GM18867 (cell line): Measurements from ENCODE around the gene GAA.

Experiments
- ATAC-seq: cut with Tn5 transposase; IDR thresholded peaks from one replicate; pipeline ENCODE4 v1.9.1; 2021; ENCODE audit warnings: mild to moderate bottlenecking, moderate library complexity; ENCODE audit not compliant: unreplicated experiment

Gene GAA

DNA sequence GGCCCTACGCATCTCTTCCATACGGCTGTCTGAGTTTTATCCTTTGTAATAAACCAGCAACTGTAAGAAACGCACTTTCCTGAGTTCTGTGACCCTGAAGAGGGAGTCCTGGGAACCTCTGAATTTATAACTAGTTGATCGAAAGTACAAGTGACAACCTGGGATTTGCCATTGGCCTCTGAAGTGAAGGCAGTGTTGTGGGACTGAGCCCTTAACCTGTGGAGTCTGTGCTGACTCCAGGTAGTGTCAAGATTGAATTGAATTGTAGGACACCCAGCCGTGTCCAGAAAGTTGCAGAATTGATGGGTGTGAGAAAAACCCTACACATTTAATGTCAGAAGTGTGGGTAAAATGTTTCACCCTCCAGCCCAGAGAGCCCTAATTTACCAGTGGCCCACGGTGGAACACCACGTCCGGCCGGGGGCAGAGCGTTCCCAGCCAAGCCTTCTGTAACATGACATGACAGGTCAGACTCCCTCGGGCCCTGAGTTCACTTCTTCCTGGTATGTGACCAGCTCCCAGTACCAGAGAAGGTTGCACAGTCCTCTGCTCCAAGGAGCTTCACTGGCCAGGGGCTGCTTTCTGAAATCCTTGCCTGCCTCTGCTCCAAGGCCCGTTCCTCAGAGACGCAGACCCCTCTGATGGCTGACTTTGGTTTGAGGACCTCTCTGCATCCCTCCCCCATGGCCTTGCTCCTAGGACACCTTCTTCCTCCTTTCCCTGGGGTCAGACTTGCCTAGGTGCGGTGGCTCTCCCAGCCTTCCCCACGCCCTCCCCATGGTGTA is 1.5 kb downstream of the GAA start:
- ATAC-seq: no peak

DNA sequence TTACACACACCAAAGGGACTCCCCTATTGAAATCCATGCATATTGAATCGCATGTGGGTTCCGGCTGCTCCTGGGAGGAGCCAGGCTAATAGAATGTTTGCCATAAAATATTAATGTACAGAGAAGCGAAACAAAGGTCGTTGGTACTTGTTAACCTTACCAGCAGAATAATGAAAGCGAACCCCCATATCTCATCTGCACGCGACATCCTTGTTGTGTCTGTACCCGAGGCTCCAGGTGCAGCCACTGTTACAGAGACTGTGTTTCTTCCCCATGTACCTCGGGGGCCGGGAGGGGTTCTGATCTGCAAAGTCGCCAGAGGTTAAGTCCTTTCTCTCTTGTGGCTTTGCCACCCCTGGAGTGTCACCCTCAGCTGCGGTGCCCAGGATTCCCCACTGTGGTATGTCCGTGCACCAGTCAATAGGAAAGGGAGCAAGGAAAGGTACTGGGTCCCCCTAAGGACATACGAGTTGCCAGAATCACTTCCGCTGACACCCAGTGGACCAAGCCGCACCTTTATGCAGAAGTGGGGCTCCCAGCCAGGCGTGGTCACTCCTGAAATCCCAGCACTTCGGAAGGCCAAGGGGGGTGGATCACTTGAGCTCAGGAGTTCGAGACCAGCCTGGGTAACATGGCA is 2.2 kb downstream of the GAA start:
- no peak for ATAC-seq

DNA sequence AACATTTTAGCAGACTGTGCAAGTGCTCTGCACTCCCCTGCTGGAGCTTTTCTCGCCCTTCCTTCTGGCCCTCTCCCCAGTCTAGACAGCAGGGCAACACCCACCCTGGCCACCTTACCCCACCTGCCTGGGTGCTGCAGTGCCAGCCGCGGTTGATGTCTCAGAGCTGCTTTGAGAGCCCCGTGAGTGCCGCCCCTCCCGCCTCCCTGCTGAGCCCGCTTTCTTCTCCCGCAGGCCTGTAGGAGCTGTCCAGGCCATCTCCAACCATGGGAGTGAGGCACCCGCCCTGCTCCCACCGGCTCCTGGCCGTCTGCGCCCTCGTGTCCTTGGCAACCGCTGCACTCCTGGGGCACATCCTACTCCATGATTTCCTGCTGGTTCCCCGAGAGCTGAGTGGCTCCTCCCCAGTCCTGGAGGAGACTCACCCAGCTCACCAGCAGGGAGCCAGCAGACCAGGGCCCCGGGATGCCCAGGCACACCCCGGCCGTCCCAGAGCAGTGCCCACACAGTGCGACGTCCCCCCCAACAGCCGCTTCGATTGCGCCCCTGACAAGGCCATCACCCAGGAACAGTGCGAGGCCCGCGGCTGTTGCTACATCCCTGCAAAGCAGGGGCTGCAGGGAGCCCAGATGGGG is 3.1 kb downstream of the GAA start:
- no peak for ATAC-seq

DNA sequence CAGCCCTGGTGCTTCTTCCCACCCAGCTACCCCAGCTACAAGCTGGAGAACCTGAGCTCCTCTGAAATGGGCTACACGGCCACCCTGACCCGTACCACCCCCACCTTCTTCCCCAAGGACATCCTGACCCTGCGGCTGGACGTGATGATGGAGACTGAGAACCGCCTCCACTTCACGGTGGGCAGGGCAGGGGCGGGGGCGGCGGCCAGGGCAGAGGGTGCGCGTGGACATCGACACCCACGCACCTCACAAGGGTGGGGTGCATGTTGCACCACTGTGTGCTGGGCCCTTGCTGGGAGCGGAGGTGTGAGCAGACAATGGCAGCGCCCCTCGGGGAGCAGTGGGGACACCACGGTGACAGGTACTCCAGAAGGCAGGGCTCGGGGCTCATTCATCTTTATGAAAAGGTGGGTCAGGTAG is 3.6 kb downstream of the GAA start:
- ATAC-seq: no peak

DNA sequence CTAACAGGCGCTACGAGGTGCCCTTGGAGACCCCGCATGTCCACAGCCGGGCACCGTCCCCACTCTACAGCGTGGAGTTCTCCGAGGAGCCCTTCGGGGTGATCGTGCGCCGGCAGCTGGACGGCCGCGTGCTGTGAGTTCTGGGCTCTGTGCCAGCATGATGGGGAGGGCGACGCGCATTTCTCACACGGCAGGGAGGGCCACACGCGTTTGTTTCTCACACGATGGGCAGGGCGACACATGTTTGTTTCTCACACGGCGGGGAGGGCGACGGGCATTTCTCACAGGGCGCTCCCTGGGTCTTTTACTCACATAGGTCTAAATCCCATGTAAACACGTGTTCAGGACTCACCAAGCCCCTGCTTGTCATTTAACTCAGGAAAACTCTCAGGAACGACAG is 4.4 kb downstream of the GAA start:
- no peak for ATAC-seq

DNA sequence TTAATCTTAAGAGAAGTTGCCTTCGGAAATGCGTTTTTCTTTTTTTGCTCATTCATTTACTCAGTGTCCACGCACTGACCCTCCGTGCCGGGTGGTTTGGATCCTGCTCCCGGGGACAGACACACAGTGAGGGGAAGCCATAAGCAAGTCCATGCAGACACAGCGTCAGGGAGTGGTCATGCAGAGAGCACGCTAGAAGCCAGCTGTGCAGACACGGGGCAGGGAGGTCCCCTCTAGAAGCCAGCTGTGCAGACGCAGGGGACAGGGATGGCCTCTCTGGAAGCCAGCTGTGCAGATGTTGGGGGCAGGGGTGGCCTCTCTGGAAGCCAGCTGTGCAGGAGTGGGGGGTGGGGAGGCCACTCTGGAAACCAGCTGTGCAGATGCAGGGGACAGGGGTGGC is 4.8 kb downstream of the GAA start:
- ATAC-seq: no peak

DNA sequence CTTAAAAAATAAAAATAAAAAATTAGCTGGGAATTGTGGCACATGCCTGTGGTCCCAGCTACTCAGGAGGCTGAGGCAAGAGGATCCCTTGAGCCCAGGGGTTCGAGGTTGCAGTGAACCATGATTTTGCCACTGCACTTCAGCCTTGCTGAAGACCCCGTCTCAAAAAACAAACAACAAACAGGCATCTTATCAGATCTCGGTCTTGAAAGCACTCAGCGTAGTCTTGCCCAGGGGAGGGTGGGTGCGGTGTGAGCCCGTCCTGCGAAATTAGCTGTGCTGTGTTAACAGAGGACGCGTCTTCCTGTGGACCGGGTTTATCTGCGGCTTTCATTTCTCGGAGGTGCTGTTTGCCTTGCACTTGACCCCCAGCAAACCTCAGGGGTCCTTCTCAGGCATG is 5.4 kb downstream of the GAA start:
- no peak for ATAC-seq

DNA sequence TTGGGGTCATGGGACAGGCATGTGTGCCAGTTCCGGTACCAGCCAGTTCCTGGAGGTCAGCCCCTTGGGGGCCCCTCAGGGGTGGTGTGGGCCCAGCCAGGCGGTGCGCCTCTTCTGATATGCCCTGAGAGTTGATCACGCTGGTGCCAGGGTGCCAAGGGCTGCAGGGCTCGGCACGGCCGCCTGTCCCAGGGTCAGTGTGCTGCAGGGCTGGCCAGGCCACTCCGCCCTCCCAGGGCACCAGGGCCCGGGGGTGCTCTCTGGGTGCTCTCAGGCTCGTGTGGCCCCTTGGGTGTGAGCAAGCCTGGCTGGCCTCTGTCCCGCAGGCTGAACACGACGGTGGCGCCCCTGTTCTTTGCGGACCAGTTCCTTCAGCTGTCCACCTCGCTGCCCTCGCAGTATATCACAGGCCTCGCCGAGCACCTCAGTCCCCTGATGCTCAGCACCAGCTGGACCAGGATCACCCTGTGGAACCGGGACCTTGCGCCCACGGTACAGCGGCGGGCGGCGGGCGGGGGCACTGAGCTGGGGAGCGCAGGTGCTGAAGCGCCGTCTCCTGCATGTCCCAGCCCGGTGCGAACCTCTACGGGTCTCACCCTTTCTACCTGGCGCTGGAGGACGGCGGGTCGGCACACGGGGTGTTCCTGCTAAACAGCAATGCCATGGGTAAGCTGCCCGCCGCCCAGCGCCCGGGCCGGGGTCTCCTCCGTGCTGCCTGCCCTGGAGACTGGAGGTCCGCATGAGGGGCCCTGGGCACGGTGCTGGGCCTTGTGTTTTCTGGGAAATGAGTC is 6.0 kb downstream of the GAA start:
- no peak for ATAC-seq

DNA sequence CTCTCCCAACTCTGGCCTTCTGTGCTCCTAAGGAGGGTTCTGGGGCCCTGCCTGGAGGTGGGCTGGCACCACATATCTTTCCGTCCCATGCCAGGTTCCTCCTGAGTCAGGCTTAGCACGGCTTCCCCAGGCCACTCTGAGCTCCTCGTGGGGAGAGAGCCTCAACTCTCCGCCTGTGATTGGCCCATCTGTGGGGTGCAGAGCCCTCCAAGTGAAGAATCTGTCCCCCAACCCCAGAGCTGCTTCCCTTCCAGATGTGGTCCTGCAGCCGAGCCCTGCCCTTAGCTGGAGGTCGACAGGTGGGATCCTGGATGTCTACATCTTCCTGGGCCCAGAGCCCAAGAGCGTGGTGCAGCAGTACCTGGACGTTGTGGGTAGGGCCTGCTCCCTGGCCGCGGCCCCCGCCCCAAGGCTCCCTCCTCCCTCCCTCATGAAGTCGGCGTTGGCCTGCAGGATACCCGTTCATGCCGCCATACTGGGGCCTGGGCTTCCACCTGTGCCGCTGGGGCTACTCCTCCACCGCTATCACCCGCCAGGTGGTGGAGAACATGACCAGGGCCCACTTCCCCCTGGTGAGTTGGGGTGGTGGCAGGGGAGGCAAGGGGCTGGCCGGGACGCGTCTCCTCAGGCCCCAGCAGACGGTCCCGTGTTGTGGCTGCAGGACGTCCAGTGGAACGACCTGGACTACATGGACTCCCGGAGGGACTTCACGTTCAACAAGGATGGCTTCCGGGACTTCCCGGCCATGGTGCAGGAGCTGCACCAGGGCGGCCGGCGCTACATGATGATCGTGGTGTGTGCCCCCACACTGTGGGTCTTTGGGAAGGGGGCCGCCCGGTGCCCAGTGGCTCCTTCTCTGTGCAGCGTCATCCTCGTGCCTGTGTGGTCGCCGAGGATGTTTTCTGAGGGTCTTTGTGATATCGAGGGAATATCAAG is 6.9 kb downstream of the GAA start:
- no peak for ATAC-seq

DNA sequence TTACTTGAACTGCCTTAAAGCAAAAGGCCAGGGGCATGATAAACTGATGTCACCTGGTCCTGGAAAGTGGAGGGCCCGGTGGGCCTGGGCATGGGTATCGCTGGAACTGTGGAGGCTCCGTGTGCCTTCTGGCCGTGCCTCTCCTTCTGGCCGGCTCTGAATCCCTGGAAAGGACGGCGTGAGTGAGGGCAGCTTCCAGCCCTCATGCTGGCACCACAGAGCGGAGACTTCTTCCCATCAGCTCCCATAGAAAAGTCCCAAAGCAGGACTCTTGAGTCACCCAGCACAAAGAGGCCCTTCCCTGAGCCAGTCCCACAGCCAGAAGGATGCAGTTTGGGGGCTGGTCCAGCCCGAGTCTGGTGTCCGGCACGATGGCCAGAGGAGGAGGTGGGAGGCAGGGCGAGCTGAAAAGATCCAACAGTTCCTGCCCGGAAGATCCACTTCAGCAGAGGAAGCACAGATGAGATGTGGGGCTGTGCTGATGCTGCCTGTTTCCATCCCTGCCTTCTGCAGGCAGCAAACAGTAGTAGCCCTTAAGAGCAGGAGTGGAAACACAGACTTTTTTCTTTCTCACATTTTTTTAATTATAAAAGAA is 7.8 kb downstream of the GAA start:
- no peak for ATAC-seq

DNA sequence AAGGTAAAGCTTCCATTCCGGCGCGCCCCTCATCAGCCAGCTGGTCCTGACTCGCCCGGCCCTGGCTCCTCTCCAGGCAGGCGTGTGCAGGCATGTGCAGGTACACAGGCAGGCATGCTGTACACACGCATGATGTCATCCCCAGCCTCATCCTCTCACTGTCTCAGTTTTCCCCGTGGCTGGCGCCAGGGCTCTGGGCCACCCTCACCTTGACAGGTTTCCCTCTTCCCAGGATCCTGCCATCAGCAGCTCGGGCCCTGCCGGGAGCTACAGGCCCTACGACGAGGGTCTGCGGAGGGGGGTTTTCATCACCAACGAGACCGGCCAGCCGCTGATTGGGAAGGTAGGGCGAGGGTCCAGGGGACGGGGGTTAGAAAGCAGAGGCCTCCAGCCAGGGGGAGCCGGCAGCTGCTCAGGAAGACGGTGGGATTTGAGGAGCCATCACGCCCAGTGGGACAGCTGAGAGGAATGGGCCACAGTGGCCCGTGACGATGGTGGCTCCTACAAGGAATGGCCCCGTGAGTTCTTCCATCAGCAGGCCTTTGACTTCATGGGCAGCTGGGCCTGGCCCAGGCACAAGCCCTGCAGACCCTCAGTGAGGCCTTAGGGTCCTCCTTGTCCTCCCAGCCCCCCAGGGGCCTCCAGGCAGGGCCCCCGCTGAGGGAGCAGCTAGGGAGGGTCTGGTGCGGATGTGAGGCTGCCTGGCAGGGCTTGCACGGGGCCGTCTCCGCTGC is 8.5 kb downstream of the GAA start:
- ATAC-seq: no peak

DNA sequence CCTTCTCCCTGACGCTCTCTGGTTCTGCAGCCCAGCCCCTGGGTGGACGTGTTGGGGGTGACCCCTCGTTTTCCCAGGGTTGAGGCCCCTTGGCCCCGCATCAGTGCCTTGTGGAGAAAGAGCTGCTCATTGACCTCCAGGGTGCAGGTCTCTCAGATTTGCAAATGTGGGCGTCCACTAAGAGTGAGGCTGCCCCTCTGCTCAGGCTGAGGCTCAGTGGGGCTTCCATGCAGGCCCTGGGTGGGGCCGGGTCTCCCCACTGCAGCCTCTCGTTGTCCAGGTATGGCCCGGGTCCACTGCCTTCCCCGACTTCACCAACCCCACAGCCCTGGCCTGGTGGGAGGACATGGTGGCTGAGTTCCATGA is 9.0 kb downstream of the GAA start:
- ATAC-seq: no peak

DNA sequence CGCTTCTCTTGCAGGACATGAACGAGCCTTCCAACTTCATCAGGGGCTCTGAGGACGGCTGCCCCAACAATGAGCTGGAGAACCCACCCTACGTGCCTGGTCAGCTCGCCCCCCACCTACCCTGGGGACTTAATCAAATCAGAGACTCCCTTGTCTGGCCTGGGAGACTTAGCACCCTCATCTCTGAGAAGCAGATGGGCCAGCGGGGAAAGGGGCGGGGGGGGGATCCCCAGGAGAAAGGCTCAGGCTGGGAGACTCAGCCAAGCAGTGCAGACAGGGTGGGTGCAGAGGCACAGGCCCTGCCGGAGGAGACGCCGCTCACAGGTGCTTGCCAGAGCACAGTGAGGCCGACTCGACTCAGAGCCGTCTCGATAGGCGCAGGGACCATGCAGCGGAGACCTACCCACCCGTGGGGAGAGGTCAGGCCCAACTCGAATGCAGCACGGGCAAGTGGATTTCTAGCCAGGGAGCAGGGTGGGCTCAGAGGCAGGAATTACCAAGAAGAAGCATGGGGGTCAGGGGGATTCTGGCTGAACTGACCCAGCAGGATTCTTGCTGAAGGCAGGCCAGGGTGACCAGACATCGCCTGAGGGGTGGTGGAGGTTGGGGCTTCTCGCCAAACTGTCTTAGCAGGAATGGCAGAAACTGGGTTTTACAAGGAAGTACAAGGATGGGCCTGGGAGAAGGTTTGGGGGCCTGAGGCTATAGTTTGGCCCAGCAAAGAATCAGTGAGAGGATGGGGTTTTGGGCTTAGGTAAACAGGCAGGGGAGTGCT is 9.7 kb downstream of the GAA start:
- no peak for ATAC-seq

DNA sequence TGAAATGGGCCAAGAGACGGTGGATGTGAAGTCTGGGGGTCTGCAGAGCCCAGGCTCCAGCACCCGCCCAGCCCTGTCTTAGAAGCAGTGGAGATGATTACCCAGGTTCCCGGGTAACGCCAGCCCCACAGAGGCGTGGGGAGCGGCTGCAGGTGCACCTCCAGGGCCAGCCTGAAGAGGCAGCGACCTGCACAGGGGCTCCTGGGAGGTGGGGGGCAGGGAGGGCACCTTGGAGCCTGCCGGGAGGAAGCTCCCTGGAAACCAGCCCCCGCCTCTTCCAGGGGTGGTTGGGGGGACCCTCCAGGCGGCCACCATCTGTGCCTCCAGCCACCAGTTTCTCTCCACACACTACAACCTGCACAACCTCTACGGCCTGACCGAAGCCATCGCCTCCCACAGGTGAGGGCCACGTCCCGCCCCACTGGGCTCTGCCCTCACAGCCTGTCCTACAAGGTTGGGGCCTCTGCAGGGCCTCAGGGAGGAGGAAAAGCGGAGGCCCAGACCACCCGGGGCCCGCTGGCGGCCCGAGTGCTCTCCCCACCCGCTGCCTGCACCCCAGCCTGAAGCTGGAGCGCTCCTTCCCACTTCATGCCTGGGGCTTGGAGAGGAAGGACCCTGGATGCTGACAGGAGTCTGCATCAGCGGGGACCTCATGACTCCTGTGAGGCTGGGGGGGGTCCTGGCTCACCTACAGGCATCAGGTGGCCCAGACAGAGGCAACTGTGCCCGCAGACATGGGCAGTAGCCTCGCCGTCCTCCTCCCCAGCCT is 10.5 kb downstream of the GAA start:
- no peak for ATAC-seq

DNA sequence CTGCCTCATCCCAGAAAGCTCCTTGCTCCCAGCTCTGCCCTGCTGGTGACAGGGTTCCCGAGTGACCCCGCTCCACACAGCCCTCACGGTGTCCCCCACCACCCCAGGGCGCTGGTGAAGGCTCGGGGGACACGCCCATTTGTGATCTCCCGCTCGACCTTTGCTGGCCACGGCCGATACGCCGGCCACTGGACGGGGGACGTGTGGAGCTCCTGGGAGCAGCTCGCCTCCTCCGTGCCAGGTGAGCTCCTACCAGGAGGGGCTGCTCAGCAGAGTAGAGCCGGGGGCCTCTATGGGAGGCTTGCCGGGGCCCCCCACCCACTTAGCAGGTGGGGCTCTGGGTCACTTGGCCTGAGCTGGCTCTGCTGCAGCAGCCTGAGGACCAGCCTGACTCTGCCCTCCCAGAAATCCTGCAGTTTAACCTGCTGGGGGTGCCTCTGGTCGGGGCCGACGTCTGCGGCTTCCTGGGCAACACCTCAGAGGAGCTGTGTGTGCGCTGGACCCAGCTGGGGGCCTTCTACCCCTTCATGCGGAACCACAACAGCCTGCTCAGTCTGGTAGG is 11.2 kb downstream of the GAA start:
- no peak for ATAC-seq

DNA sequence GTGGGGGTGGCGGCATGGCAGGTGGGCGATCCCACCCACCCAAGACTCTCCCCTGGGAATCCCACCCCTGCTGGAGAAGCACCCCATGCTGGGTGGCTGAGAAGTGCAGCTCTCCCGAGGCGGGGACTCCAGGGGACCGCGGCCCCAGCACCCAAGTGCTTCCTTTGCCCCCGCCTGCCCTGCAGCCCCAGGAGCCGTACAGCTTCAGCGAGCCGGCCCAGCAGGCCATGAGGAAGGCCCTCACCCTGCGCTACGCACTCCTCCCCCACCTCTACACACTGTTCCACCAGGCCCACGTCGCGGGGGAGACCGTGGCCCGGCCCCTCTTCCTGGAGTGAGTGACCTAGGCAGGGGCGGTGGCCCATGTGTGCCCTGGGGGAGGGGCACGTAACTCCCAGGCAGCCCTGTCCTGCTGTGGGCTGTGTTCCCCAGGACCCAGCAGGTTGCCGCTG is 11.7 kb downstream of the GAA start:
- ATAC-seq: no peak

DNA sequence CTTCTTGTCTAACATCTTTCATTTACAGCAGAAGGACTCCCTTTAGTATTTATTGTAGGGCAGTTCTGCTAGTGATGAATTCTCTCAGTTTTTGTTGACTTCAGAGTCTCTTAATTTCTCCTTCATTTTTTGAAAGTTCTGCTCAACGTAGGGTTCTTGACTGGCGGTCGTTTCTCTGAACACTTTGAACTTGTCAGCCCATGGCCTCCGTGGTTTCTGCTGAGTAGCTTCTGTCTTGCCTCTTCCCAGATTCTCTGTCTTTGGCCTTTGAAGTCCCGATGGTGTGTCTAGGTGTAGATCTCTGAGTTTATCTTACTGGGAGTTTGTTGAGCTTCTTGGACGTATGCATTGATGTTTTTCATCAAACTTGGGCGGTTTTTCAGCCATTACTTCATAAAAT is 13.4 kb downstream of the GAA start:
- no peak for ATAC-seq
